Measurements from ENCODE around the gene EFCAB11.

Gene EFCAB11

DNA sequence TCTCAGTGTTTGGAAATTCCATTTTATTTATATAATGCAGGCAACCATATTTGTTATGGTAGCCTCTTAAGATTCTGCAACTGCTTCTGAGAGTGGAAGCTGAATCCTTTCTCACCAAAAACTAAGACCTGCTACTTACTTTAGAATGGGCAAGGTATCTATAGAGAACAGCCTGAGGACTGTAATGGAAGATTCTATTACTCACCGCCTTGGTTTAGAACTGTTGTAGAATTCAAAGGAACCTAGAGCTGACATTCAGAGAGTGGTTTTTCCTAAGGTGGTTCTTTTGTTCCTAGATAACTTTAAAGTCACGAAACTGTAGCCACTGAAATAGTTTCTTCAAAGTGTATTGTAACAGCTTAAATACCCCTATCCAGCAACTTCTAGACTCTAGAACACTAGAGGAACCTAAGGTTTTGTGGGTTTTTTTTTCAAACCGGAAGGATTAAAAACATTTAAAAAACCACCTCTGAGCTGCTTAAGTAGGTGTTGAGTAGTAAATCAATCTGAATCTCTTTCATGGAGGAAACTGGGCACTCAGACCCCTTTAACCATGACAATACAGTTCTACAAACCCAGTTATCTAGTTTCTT is 5.4 kb upstream of the EFCAB11 start:
- no peak overlapping the region for H3K4me3 Mint-ChIP-seq
- peaks cover 2% of the 10 kb centered on the region for H3K27me3 Mint-ChIP-seq (ENCODE audit: low read depth, poor library complexity)
- no peaks in the 10 kb centered on the region for H3K9me3 Mint-ChIP-seq
- peaks cover 26% of the 10 kb centered on the region for H3K4me1 Mint-ChIP-seq
- H3K36me3 Mint-ChIP-seq (ENCODE audit: low read depth) = peaks cover 47% of the 10 kb centered on the region
- TF ChIP-seq, protein P1, sequence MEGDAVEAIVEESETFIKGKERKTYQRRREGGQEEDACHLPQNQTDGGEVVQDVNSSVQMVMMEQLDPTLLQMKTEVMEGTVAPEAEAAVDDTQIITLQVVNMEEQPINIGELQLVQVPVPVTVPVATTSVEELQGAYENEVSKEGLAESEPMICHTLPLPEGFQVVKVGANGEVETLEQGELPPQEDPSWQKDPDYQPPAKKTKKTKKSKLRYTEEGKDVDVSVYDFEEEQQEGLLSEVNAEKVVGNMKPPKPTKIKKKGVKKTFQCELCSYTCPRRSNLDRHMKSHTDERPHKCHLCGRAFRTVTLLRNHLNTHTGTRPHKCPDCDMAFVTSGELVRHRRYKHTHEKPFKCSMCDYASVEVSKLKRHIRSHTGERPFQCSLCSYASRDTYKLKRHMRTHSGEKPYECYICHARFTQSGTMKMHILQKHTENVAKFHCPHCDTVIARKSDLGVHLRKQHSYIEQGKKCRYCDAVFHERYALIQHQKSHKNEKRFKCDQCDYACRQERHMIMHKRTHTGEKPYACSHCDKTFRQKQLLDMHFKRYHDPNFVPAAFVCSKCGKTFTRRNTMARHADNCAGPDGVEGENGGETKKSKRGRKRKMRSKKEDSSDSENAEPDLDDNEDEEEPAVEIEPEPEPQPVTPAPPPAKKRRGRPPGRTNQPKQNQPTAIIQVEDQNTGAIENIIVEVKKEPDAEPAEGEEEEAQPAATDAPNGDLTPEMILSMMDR (IDR thresholded peaks at IDR 0.05) = no peak
- DNase-seq = no peak
- H3K27ac Mint-ChIP-seq = no peak overlapping the region

DNA sequence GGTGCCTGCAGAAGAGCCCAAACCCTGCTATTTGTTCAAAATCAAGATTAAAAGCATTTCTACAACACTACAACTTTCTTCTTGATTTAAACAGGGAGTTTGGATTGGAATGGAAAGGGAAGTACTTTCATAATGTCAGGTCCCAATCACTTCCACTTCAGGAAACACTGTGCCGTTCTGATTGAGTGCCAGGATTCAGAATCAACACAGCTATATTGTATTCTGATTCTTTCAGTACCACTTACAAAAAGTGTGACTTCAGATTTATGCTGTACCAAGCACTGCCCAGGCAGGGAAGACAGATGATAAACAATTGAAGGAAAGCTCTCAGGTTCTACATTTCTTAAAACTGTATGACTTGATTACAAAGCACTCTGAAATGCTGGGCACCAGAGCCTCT is 4.4 kb upstream of the EFCAB11 start:
- peaks cover 37% of the 10 kb centered on the region for H3K36me3 Mint-ChIP-seq (ENCODE audit: low read depth)
- H3K27ac Mint-ChIP-seq = no peak overlapping the region
- no peak overlapping the region for H3K4me3 Mint-ChIP-seq
- TF ChIP-seq, protein P1 (IDR thresholded peaks at IDR 0.05) = no peak
- peaks cover 32% of the 10 kb centered on the region for H3K4me1 Mint-ChIP-seq
- no peaks in the 10 kb centered on the region for H3K9me3 Mint-ChIP-seq
- DNase-seq = no peak
- H3K27me3 Mint-ChIP-seq (ENCODE audit: low read depth, poor library complexity) = peaks cover 2% of the 10 kb centered on the region

DNA sequence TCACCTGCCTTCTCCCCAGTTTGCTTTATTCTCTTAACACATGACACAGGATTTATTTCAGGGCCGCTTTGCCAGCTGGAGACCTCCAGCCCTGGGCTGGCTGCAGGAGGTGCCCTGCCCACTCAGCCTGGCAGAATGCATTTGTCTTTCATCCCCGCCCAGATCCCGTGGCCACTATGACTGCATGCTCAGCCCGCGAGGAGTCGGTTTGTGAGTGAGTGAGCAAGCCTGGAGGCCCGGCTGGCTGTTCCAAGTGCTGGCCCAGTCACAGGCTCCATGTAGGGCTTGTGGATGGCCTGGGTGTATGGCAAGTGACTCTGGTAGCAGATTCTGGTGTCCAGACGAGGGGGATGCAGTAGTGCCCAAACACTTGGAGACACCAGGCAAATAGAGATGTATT is 3.3 kb upstream of the EFCAB11 start:
- H3K4me3 Mint-ChIP-seq = peak overlapping the region; percentile 95

DNA sequence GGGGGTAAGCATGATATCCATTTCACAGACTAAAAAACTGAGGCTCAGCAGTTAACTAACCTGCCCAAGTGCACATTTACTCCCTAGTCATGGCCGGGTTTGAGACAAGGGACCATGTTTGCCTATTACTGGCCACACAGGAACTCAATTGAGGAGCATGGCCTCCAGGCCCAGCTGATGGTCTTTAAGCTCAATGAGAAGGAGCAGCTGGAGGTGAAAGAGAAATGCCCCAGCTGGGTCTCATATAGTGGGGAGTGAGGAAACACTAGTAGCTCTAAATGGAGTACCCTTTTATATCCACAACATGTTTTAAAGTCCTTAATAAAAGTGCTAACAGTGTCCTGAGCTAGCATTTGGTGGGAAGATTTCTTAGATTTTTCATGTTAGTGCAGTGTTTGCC is 2.8 kb upstream of the EFCAB11 start:
- TF ChIP-seq, protein P1 (IDR thresholded peaks at IDR 0.05) = no peak
- DNase-seq = no peak
- H3K9me3 Mint-ChIP-seq = no peaks in the 10 kb centered on the region
- no peak overlapping the region for H3K27ac Mint-ChIP-seq
- peaks cover 47% of the 10 kb centered on the region for H3K4me1 Mint-ChIP-seq
- peaks cover 22% of the 10 kb centered on the region for H3K36me3 Mint-ChIP-seq (ENCODE audit: low read depth)
- H3K27me3 Mint-ChIP-seq (ENCODE audit: low read depth, poor library complexity) = peaks cover 2% of the 10 kb centered on the region
- peak overlapping the region; percentile 95 for H3K4me3 Mint-ChIP-seq

More for the DNA sequence above, 3.3 kb upstream of the EFCAB11 start:
- TF ChIP-seq, protein P1 (IDR thresholded peaks at IDR 0.05) = no peak
- peaks cover 25% of the 10 kb centered on the region for H3K36me3 Mint-ChIP-seq (ENCODE audit: low read depth)
- H3K27ac Mint-ChIP-seq = no peak overlapping the region
- H3K9me3 Mint-ChIP-seq = no peaks in the 10 kb centered on the region
- H3K4me1 Mint-ChIP-seq = peaks cover 44% of the 10 kb centered on the region
- DNase-seq = no peak
- peaks cover 2% of the 10 kb centered on the region for H3K27me3 Mint-ChIP-seq (ENCODE audit: low read depth, poor library complexity)

DNA sequence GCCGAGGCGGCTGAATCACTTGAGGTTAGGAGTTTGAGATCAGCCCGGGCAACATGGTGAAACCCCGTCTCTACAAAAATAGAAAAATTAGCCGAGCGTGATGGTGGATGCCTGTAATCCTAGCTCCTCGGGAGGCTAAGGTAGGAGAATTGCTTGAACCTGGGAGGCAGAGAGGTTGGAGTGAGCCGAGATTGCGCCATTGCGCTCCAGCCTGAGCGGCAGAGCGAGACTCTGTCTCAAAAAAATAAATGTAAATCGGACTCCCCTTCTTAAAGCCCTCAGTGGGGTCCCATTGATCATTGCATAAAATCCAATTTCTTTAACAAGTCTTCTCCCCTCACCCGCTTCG is 2.1 kb upstream of the EFCAB11 start:
- H3K4me3 Mint-ChIP-seq = peak overlapping the region; percentile 95
- DNase-seq = no peak
- H3K4me1 Mint-ChIP-seq = peaks cover 47% of the 10 kb centered on the region
- H3K9me3 Mint-ChIP-seq = no peaks in the 10 kb centered on the region
- peak overlapping the region; percentile 96 for H3K27ac Mint-ChIP-seq
- H3K27me3 Mint-ChIP-seq (ENCODE audit: low read depth, poor library complexity) = peaks cover 2% of the 10 kb centered on the region
- H3K36me3 Mint-ChIP-seq (ENCODE audit: low read depth) = peaks cover 24% of the 10 kb centered on the region
- TF ChIP-seq, protein P1 (IDR thresholded peaks at IDR 0.05) = no peak
